H1 (cell line): ENCODE results near the gene SMIM44. TPM values are rescaled to one million over a fixed set of nuclear protein-coding genes. Genes with fewer than 3 reads are reported as not detected.

Experiments
- CTCF ChIA-PET: fragments of 300-600 bp; sonication (Branson Sonifier 250); formaldehyde crosslinking; loops from one replicate; lab custom pipeline; 2021; ENCODE audit not compliant: partially characterized antibody; lab: Charles Lee
- POLR2A ChIA-PET: fragments of 300-600 bp; sonication (Branson Sonifier 250); formaldehyde crosslinking; loops from one replicate; lab custom pipeline; 2021; ENCODE audit warnings: inconsistent platforms; ENCODE audit not compliant: partially characterized antibody; lab: Charles Lee
- DNase-seq, 2 experiments: peaks; one replicate each; pipeline versions ENCODE4 v3.0.0 to v3.0.0-alpha.2; 2010 to 2022; ENCODE audit warnings: low spot score in 2 of 2, low read depth in 1 of 2, mixed read lengths in 1 of 2
- FAIRE-seq: peaks from 2 replicates; lab custom pipeline; 2011; peaks lifted over from hg19 to GRCh38; lab: Jason Lieb, UNC
- H2AFZ ChIP-seq: 2 replicates; pipeline ENCODE4 v1.8.1; 2012; ENCODE audit warnings: low read length, inconsistent platforms
- H2AK5ac ChIP-seq: 2 replicates; pipeline ENCODE4 v1.6.1; 2013; ENCODE audit warnings: low read depth, low read length
- H2BK120ac ChIP-seq: replicated peaks from 2 replicates; pipeline ENCODE3; 2013; ENCODE audit warnings: low read depth, low read length, inconsistent platforms
- H2BK12ac ChIP-seq: 2 replicates; pipeline ENCODE4 v1.6.1; 2013; ENCODE audit warnings: low read depth, low read length
- H2BK15ac ChIP-seq: 2 replicates; pipeline ENCODE4 v1.6.1; 2013; ENCODE audit warnings: low read length
- H2BK20ac ChIP-seq: 2 replicates; pipeline ENCODE4 v1.6.1; 2013; ENCODE audit warnings: low read length
- H2BK5ac ChIP-seq: 2 replicates; pipeline ENCODE4 v1.6.1; 2013; ENCODE audit warnings: low read depth, low read length
- H3K14ac ChIP-seq: 2 replicates; pipeline ENCODE4 v1.6.1; 2013; ENCODE audit warnings: inconsistent platforms; ENCODE audit not compliant: insufficient read length
- H3K18ac ChIP-seq: 2 replicates; pipeline ENCODE4 v1.6.1; 2013; ENCODE audit warnings: low read length; ENCODE audit errors: extremely low read depth
- H3K23ac ChIP-seq: 2 replicates; pipeline ENCODE4 v1.6.1; 2013; ENCODE audit warnings: inconsistent platforms; ENCODE audit not compliant: insufficient read length
- H3K23me2 ChIP-seq: 2 replicates; pipeline ENCODE4 v1.6.1; 2013; ENCODE audit warnings: low read depth, low read length
- H3K27ac ChIP-seq: 2 replicates; pipeline ENCODE4 v1.6.1; 2011; ENCODE audit warnings: low read depth, low read length, inconsistent platforms
- H3K27me3 ChIP-seq, 4 experiments: replicated peaks in 1 of 4; 1 replicate in 1 of 4; 2 replicates in 3 of 4; pipeline versions ENCODE4 v1.6.1 to v1.8.1; 2011 to 2013; ENCODE audit warnings: low read length in 3 of 4, mild to moderate bottlenecking in 3 of 4, inconsistent platforms in 2 of 4, mixed read lengths in 2 of 4, moderate library complexity in 1 of 4; ENCODE audit not compliant: control insufficient read depth in 3 of 4, insufficient read depth in 3 of 4; ENCODE audit errors: extremely low read depth in 1 of 4
- H3K36me3 ChIP-seq, 4 experiments: 2 replicates each; pipeline versions ENCODE4 v1.6.1 to v1.8.1; 2011 to 2013; ENCODE audit warnings: mild to moderate bottlenecking in 4 of 4, low read length in 3 of 4, moderate library complexity in 2 of 4, control low read depth in 1 of 4, inconsistent platforms in 1 of 4; ENCODE audit not compliant: insufficient read depth in 4 of 4, control insufficient read depth in 2 of 4
- H3K4ac ChIP-seq: replicated peaks from 2 replicates; pipeline ENCODE3; 2013; ENCODE audit warnings: low read length, low read depth, mixed read lengths, inconsistent platforms; ENCODE audit not compliant: insufficient read length
- H3K4me1 ChIP-seq, 4 experiments: replicated peaks in 1 of 4; 1 replicate in 1 of 4; 2 replicates in 3 of 4; pipeline versions ENCODE4 v1.6.1 to v1.8.1; 2011 to 2013; ENCODE audit warnings: low read length in 3 of 4, inconsistent platforms in 2 of 4, mixed read lengths in 1 of 4; ENCODE audit not compliant: insufficient read depth in 4 of 4, control insufficient read depth in 3 of 4
- H3K4me2 ChIP-seq, 2 experiments: 2 replicates each; pipeline versions ENCODE4 v1.6.1 to v1.8.1; 2011 to 2013; ENCODE audit warnings: low read depth in 2 of 2, low read length in 2 of 2, control low read depth in 1 of 2, inconsistent platforms in 1 of 2, mild to moderate bottlenecking in 1 of 2; ENCODE audit not compliant: insufficient read depth in 1 of 2
- H3K4me3 ChIP-seq, 4 experiments: fragments of 200-600, 300-600 bp in 1 of 4; sonication (generic), shearing (Covaris generic), sonication (Bioruptor Twin) in 1 of 4; 2 replicates each; pipeline versions ENCODE4 v1.5.1 to v1.8.1; 2011 to 2016; ENCODE audit warnings: low read length in 4 of 4, low read depth in 3 of 4, control low read depth in 2 of 4, inconsistent platforms in 2 of 4, mild to moderate bottlenecking in 2 of 4, mixed read lengths in 1 of 4, moderate library complexity in 1 of 4; ENCODE audit not compliant: insufficient read depth in 2 of 4; ENCODE audit errors: extremely low read depth in 1 of 4
- H3K56ac ChIP-seq: replicated peaks from 2 replicates; pipeline ENCODE3; 2013; ENCODE audit warnings: low read depth, mild to moderate bottlenecking, mixed read lengths, low read length, inconsistent platforms; ENCODE audit not compliant: insufficient read length
- H3K79me1 ChIP-seq: 2 replicates; pipeline ENCODE4 v1.6.1; 2013; ENCODE audit warnings: low read depth, low read length, control low read depth
- H3K79me2 ChIP-seq, 2 experiments: 2 replicates each; pipeline versions ENCODE4 v1.6.1 to v1.8.1; 2012 to 2013; ENCODE audit warnings: low read length in 2 of 2, mild to moderate bottlenecking in 2 of 2, inconsistent platforms in 1 of 2; ENCODE audit not compliant: insufficient read depth in 2 of 2, control insufficient read depth in 1 of 2
- H3K9ac ChIP-seq, 4 experiments: replicated peaks in 1 of 4; 1 replicate in 1 of 4; 2 replicates in 3 of 4; pipeline versions ENCODE4 v1.6.1 to v1.8.1; 2011 to 2013; ENCODE audit warnings: low read depth in 3 of 4, low read length in 3 of 4, control low read depth in 2 of 4, mild to moderate bottlenecking in 2 of 4, moderate library complexity in 2 of 4, inconsistent platforms in 1 of 4; ENCODE audit errors: extremely low read depth in 1 of 4
- H3K9me3 ChIP-seq, 2 experiments: 2 replicates each; pipeline versions ENCODE4 v1.6.1 to v1.8.1; 2012 to 2013; ENCODE audit warnings: mild to moderate bottlenecking in 2 of 2, moderate library complexity in 2 of 2, control low read depth in 1 of 2, inconsistent platforms in 1 of 2, low read depth in 1 of 2, low read length in 1 of 2, mixed read lengths in 1 of 2; ENCODE audit not compliant: insufficient read depth in 2 of 2
- H4K20me1 ChIP-seq, 2 experiments: replicated peaks in 1 of 2; 2 replicates each; pipeline versions ENCODE3 to v1.8.1; 2011 to 2013; ENCODE audit warnings: inconsistent platforms in 2 of 2, low read length in 2 of 2, mild to moderate bottlenecking in 1 of 2; ENCODE audit not compliant: insufficient read depth in 2 of 2, control insufficient read depth in 1 of 2
- H4K5ac ChIP-seq: 2 replicates; pipeline ENCODE4 v1.6.1; 2013; ENCODE audit warnings: low read length, low read depth, mixed read lengths, inconsistent platforms; ENCODE audit not compliant: insufficient read length
- H4K8ac ChIP-seq: 2 replicates; pipeline ENCODE4 v1.8.0; 2013; ENCODE audit warnings: mild to moderate bottlenecking, moderate library complexity, low read length, inconsistent platforms; ENCODE audit not compliant: insufficient read depth; ENCODE audit errors: extremely low read depth
- H4K91ac ChIP-seq: replicated peaks from 2 replicates; pipeline ENCODE3; 2013; ENCODE audit warnings: low read length, mixed read lengths, inconsistent platforms; ENCODE audit not compliant: insufficient read length
- CHD1 ChIP-seq: IDR thresholded peaks from 2 replicates; pipeline ENCODE4 v1.6.1; 2012; ENCODE audit warnings: low read depth, low read length, improper control_type of control experiment
- POLR2A ChIP-seq, 2 experiments: IDR thresholded peaks; 1 replicate in 1 of 2; 2 replicates in 1 of 2; pipeline ENCODE4 v1.6.1; 2011; ENCODE audit warnings: low read depth in 2 of 2, low read length in 2 of 2, mild to moderate bottlenecking in 2 of 2; ENCODE audit errors: control extremely low read depth in 1 of 2
- TAF7 ChIP-seq: optimal IDR thresholded peaks from 2 replicates; pipeline ENCODE3; 2011; ENCODE audit warnings: low read depth, mild to moderate bottlenecking, inconsistent platforms, low read length, moderate library complexity, borderline replicate concordance
- WGBS, 2 experiments: shearing (Covaris generic) in 1 of 2; methylation state at CpG; one replicate each; pipeline versions ENCODE4 v1.1.6 to v1.1.7; 2013 to 2015; ENCODE audit warnings: low lambda C conversion rate in 2 of 2, mixed read lengths in 2 of 2, inconsistent platforms in 1 of 2, low coverage in 1 of 2, missing lambda C conversion rate in 1 of 2; ENCODE audit not compliant: insufficient replicate concordance in 2 of 2, insufficient coverage in 1 of 2, insufficient read length in 1 of 2; ENCODE audit errors: extremely low coverage in 1 of 2, missing lambda C conversion rate in 1 of 2; 5-methylcytosine and 5-hydroxymethylcytosine counted together
- polyA plus RNA-seq, 7 experiments: library from polyadenylated mRNA; depleted of rRNA in 3 of 7; stranded (reverse) in 5 of 7; unstranded in 2 of 7; fragments of >200 nt in 5 of 7; fragments of 200-250 nt in 2 of 7; gene quantifications; 1 replicate in 5 of 7; 2 replicates in 1 of 7; 4 replicates in 1 of 7; pipeline versions ENCODE4 v1.2.1 to v1.2.3, GENCODE V29; 2011 to 2013; ENCODE audit warnings: missing spikeins in 2 of 7, mixed read lengths in 2 of 7
- total RNA-seq: library from RNA; stranded (reverse); fragmentation: NEBNext Ultra II Directional; extraction: Animal tissue kit (Norgen Biotek cat#: 25700); gene quantifications from 2 replicates; pipeline ENCODE4 v1.2.1, GENCODE V29; 2021

Gene SMIM44
- total and polyA plus RNA-seq, 2 of the 8 experiments (the other 6 are each of a cell fraction or from before 2014, with no cell fraction given) = not detected

GRCh38 chr19:3509566-3509989 is 26.3 kb upstream of the SMIM44 start:
- Histone ChIP-seq H3K4me2 (no peak overlapping the region), H4K5ac (no peak overlapping the region), H3K14ac (no peak overlapping the region), H3K23ac (no peak overlapping the region), H2AFZ (no peak overlapping the region), H3K56ac (no peak overlapping the region), H3K79me2 (peaks cover 0 to 59% of the 10 kb centered on the region in 2 experiments; a peak in 2 of 4 replicates), H3K27ac (no peak overlapping the region), H3K9me3 (no peaks in the 10 kb centered on the region), H3K27me3 (no peaks in the 10 kb centered on the region), H3K9ac (peak overlapping the region in 1 of 4 experiments; percentile 26; a peak in 1 of 7 replicates), H3K4me1 (peaks cover 0 to 9% (median 7%) of the 10 kb centered on the region in 4 experiments; a peak in 3 of 7 replicates), H3K18ac (no peak overlapping the region), H2BK12ac (no peak overlapping the region), H2BK15ac (0 out of 2 replicates have a peak overlapping the region, but pooled peaks have one; percentile 29), H2BK5ac (0 out of 2 replicates have a peak overlapping the region, but pooled peaks have one; percentile 18), H3K36me3 (no peaks in the 10 kb centered on the region; a peak in 2 of 8 replicates), H3K4ac (no peak overlapping the region), H3K79me1 (peaks cover 37% of the 10 kb centered on the region), H4K8ac (no peak overlapping the region), H2AK5ac (0 out of 2 replicates have a peak overlapping the region, but pooled peaks have one; percentile 39), H4K20me1 (peaks cover 19 to 38% of the 10 kb centered on the region in 2 experiments), H2BK20ac (no peak overlapping the region), H2BK120ac (no peak overlapping the region), H3K23me2 (peaks cover 18% of the 10 kb centered on the region), H4K91ac (peak overlapping the region; percentile 3), H3K4me3 (no peak overlapping the region)
- ChIA-PET CTCF (interaction anchor here (1.0 kb wide), 1 partner anchor 27 kb away, joined by 3 read pairs; no protein-coding TSS in a partner anchor), POLR2A (interaction anchor here (1.1 kb wide), 1 partner anchor 15 kb away, joined by 4 read pairs; no protein-coding TSS in a partner anchor)
- TF ChIP-seq TAF7 = no peak
- no peak for TF ChIP-seq CHD1
- no peak for TF ChIP-seq POLR2A (IDR thresholded peaks at IDR 0.05; ENCODE audit: control extremely low read depth in 1 of 2, low read depth in 2 of 2, low read length in 2 of 2)
- FAIRE-seq = no peak
- 93% methylated on average over 15 of the region's 15 CpGs; no CpG with 5 or more reads in 1 of the 2 experiments for WGBS, 2 experiments
- no peak for DNase-seq
